ENCODE measurements around the gene TRPM8. TPM values are rescaled to one million over a fixed set of nuclear protein-coding genes. Genes with fewer than 3 reads are reported as not detected.

The TRPM8 gene
- total and polyA plus RNA-seq, 2 donors, result 0.19 to 0.59 TPM

- peak in 5 of 9 donors; percentile 4 to 34 (median 9) for DNase-seq (ENCODE audit: low read depth in 6 of 9, low spot score in 9 of 9)
Observed at GRCh38 chr2:233928594-233929351, 11.6 kb downstream of the TRPM8 start.

GRCh38 chr2:233929352-233930022 is 12.3 kb downstream of the TRPM8 start:
- no peak for DNase-seq (ENCODE audit: low read depth in 6 of 9, low spot score in 9 of 9)
- Histone ChIP-seq H3K27me3 (ENCODE audit: control insufficient read depth in 2 of 2, insufficient read depth in 1 of 2, low read length in 1 of 2) (peaks cover 2% of the 10 kb centered on the region in 2 donors), H3K36me3 (ENCODE audit: control insufficient read depth in 2 of 2, insufficient read depth in 2 of 2, low read length in 1 of 2) (no peaks in the 10 kb centered on the region), H3K4me3 (ENCODE audit: low read length in 2 of 2) (no peak overlapping the region), H3K27ac (ENCODE audit: low read depth in 1 of 2, low read length in 1 of 2) (no peak overlapping the region), H3K4me1 (ENCODE audit: control insufficient read depth in 2 of 2, insufficient read depth in 2 of 2, low read length in 2 of 2) (no peaks in the 10 kb centered on the region), H3K9me3 (ENCODE audit: control insufficient read depth in 2 of 2, insufficient read depth in 1 of 2, low read length in 1 of 2) (no peaks in the 10 kb centered on the region)
- 30% methylated on average over 4 of the region's 4 CpGs for WGBS

More at GRCh38 chr2:233928594-233929351, 11.6 kb downstream of the TRPM8 start:
- Histone ChIP-seq H3K9me3 (ENCODE audit: control insufficient read depth in 2 of 2, insufficient read depth in 1 of 2, low read length in 1 of 2) (no peaks in the 10 kb centered on the region), H3K4me3 (ENCODE audit: low read length in 2 of 2) (no peak overlapping the region), H3K4me1 (ENCODE audit: control insufficient read depth in 2 of 2, insufficient read depth in 2 of 2, low read length in 2 of 2) (no peaks in the 10 kb centered on the region), H3K36me3 (ENCODE audit: control insufficient read depth in 2 of 2, insufficient read depth in 2 of 2, low read length in 1 of 2) (no peaks in the 10 kb centered on the region), H3K27ac (ENCODE audit: low read depth in 1 of 2, low read length in 1 of 2) (no peak overlapping the region), H3K27me3 (ENCODE audit: control insufficient read depth in 2 of 2, insufficient read depth in 1 of 2, low read length in 1 of 2) (peaks cover 2% of the 10 kb centered on the region in 2 donors)
- 30% methylated on average over 7 of the region's 7 CpGs for WGBS

GRCh38 chr2:233934524-233934923 is 17.4 kb downstream of the TRPM8 start:
- no peaks in the 10 kb centered on the region for H3K36me3 ChIP-seq (ENCODE audit: control insufficient read depth in 2 of 2, insufficient read depth in 2 of 2, low read length in 1 of 2)
- no peaks in the 10 kb centered on the region for H3K9me3 ChIP-seq (ENCODE audit: control insufficient read depth in 2 of 2, insufficient read depth in 1 of 2, low read length in 1 of 2)
- DNase-seq (ENCODE audit: low read depth in 6 of 9, low spot score in 9 of 9), result no peak
- peaks cover 24 to 26% of the 10 kb centered on the region in 2 donors for H3K27me3 ChIP-seq (ENCODE audit: control insufficient read depth in 2 of 2, insufficient read depth in 1 of 2, low read length in 1 of 2)
- H3K27ac ChIP-seq (ENCODE audit: low read depth in 1 of 2, low read length in 1 of 2), result no peak overlapping the region
- no peak overlapping the region for H3K4me3 ChIP-seq (ENCODE audit: low read length in 2 of 2)
- no peaks in the 10 kb centered on the region for H3K4me1 ChIP-seq (ENCODE audit: control insufficient read depth in 2 of 2, insufficient read depth in 2 of 2, low read length in 2 of 2)
- 97% methylated on average over 1 of the region's 1 CpG for WGBS

- 61% methylated on average over 1 of the region's 1 CpG for WGBS
- no peaks in the 10 kb centered on the region for H3K36me3 ChIP-seq (ENCODE audit: control insufficient read depth in 2 of 2, insufficient read depth in 2 of 2, low read length in 1 of 2)
- H3K9me3 ChIP-seq (ENCODE audit: control insufficient read depth in 2 of 2, insufficient read depth in 1 of 2, low read length in 1 of 2), result no peaks in the 10 kb centered on the region
- H3K4me1 ChIP-seq (ENCODE audit: control insufficient read depth in 2 of 2, insufficient read depth in 2 of 2, low read length in 2 of 2), result no peaks in the 10 kb centered on the region
- H3K4me3 ChIP-seq (ENCODE audit: low read length in 2 of 2), result no peak overlapping the region
- H3K27ac ChIP-seq (ENCODE audit: low read depth in 1 of 2, low read length in 1 of 2), result no peak overlapping the region
- H3K27me3 ChIP-seq (ENCODE audit: control insufficient read depth in 2 of 2, insufficient read depth in 1 of 2, low read length in 1 of 2), result peaks cover 29 to 31% of the 10 kb centered on the region in 2 donors
- no peak for DNase-seq (ENCODE audit: low read depth in 6 of 9, low spot score in 9 of 9)
Observed at GRCh38 chr2:233935426-233935825, 18.3 kb downstream of the TRPM8 start.

- H3K27ac ChIP-seq (ENCODE audit: low read depth in 1 of 2, low read length in 1 of 2), result no peak overlapping the region
- DNase-seq (ENCODE audit: low read depth in 6 of 9, low spot score in 9 of 9), result no peak
- H3K27me3 ChIP-seq (ENCODE audit: control insufficient read depth in 2 of 2, insufficient read depth in 1 of 2, low read length in 1 of 2), result peaks cover 31 to 36% of the 10 kb centered on the region in 2 donors
- 92% methylated on average over 7 of the region's 7 CpGs for WGBS
- H3K4me1 ChIP-seq (ENCODE audit: control insufficient read depth in 2 of 2, insufficient read depth in 2 of 2, low read length in 2 of 2), result no peaks in the 10 kb centered on the region
- H3K9me3 ChIP-seq (ENCODE audit: control insufficient read depth in 2 of 2, insufficient read depth in 1 of 2, low read length in 1 of 2), result no peaks in the 10 kb centered on the region
- no peak overlapping the region for H3K4me3 ChIP-seq (ENCODE audit: low read length in 2 of 2)
- H3K36me3 ChIP-seq (ENCODE audit: control insufficient read depth in 2 of 2, insufficient read depth in 2 of 2, low read length in 1 of 2), result no peaks in the 10 kb centered on the region
Observed at GRCh38 chr2:233936089-233936488, 18.9 kb downstream of the TRPM8 start.

GRCh38 chr2:233938676-233939370 is 21.6 kb downstream of the TRPM8 start:
- Histone ChIP-seq H3K9me3 (ENCODE audit: control insufficient read depth in 2 of 2, insufficient read depth in 1 of 2, low read length in 1 of 2) (no peaks in the 10 kb centered on the region), H3K27ac (ENCODE audit: low read depth in 1 of 2, low read length in 1 of 2) (no peak overlapping the region), H3K4me1 (ENCODE audit: control insufficient read depth in 2 of 2, insufficient read depth in 2 of 2, low read length in 2 of 2) (no peaks in the 10 kb centered on the region), H3K27me3 (ENCODE audit: control insufficient read depth in 2 of 2, insufficient read depth in 1 of 2, low read length in 1 of 2) (peaks cover 30 to 39% of the 10 kb centered on the region in 2 donors), H3K36me3 (ENCODE audit: control insufficient read depth in 2 of 2, insufficient read depth in 2 of 2, low read length in 1 of 2) (no peaks in the 10 kb centered on the region), H3K4me3 (ENCODE audit: low read length in 2 of 2) (no peak overlapping the region)
- DNase-seq (ENCODE audit: low read depth in 6 of 9, low spot score in 9 of 9), result no peak
- WGBS, result 11% methylated on average over 36 of the region's 36 CpGs

- no peak overlapping the region for H3K4me3 ChIP-seq (ENCODE audit: low read length in 2 of 2)
- H3K27me3 ChIP-seq (ENCODE audit: control insufficient read depth in 2 of 2, insufficient read depth in 1 of 2, low read length in 1 of 2), result peaks cover 30 to 39% of the 10 kb centered on the region in 2 donors
- H3K9me3 ChIP-seq (ENCODE audit: control insufficient read depth in 2 of 2, insufficient read depth in 1 of 2, low read length in 1 of 2), result no peaks in the 10 kb centered on the region
- H3K27ac ChIP-seq (ENCODE audit: low read depth in 1 of 2, low read length in 1 of 2), result no peak overlapping the region
- 69% methylated on average over 12 of the region's 12 CpGs for WGBS
- H3K4me1 ChIP-seq (ENCODE audit: control insufficient read depth in 2 of 2, insufficient read depth in 2 of 2, low read length in 2 of 2), result no peaks in the 10 kb centered on the region
- DNase-seq (ENCODE audit: low read depth in 6 of 9, low spot score in 9 of 9), result no peak
- H3K36me3 ChIP-seq (ENCODE audit: control insufficient read depth in 2 of 2, insufficient read depth in 2 of 2, low read length in 1 of 2), result no peaks in the 10 kb centered on the region
Observed at GRCh38 chr2:233940376-233941276, 23.5 kb downstream of the TRPM8 start.

GRCh38 chr2:233942731-233943130 is 25.6 kb downstream of the TRPM8 start:
- DNase-seq (ENCODE audit: low read depth in 6 of 9, low spot score in 9 of 9), result no peak
- Histone ChIP-seq H3K27me3 (ENCODE audit: control insufficient read depth in 2 of 2, insufficient read depth in 1 of 2, low read length in 1 of 2) (peaks cover 23 to 30% of the 10 kb centered on the region in 2 donors), H3K9me3 (ENCODE audit: control insufficient read depth in 2 of 2, insufficient read depth in 1 of 2, low read length in 1 of 2) (no peaks in the 10 kb centered on the region), H3K4me1 (ENCODE audit: control insufficient read depth in 2 of 2, insufficient read depth in 2 of 2, low read length in 2 of 2) (no peaks in the 10 kb centered on the region), H3K4me3 (ENCODE audit: low read length in 2 of 2) (no peak overlapping the region), H3K36me3 (ENCODE audit: control insufficient read depth in 2 of 2, insufficient read depth in 2 of 2, low read length in 1 of 2) (no peaks in the 10 kb centered on the region), H3K27ac (ENCODE audit: low read depth in 1 of 2, low read length in 1 of 2) (no peak overlapping the region)
- 98% methylated on average over 4 of the region's 4 CpGs for WGBS

Measured in thymus (tissue), 11 donors.